ENCODE data around the gene CLSTN2.

The CLSTN2 gene

DNA sequence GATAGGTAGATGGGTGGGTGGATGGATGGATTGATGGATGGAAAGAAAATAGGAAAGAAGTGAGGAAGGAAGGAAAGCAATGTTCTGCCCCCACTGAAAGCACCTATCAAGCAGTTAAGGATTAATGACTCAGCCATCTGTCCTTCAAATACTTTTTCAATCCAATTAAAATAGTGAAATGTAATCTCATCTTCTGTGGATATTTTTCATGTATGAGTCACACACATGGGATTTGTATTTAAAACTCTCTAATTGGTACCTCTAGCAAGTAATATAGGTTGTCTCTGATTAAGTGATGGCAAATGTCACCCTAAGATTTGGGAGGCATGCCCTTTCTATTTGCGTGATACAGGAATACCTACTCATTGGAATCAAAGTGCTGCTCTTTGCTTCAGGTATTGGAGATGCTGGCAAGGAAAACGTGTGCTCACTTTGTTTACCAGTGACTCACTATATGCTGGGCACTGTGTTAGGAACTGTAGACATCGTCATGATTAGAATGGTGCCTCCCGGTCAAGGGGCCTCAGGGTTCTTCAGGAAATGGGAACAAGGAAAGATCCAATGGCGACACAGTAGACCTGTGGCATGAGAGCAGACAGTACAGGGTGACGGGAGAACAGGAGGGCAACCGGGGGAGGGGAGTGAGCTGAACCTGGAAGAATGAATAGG is 230.1 kb downstream of the CLSTN2 start:
- H3K4me3 ChIP-seq, result no peak overlapping the region
- H3K27ac ChIP-seq, result no peak overlapping the region

DNA sequence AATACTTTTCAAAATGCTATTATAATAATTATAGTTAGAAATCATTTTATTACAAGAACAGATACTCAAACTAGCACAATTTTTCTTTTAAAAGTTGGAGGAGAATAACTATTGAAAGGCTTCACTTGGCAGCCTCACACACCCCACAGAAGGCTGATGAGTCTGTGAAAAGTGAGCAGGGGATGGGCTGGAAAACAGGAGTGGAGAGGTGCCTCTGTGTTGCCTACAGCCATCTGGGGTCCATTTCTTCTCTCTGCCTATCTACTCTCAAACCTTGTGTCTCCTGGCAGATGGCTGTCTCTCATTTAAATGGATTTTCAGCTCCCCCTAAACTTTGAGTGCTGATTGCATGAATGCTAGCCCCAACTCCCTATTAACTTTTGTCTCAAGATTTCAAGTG is 230.8 kb downstream of the CLSTN2 start:
- no peak overlapping the region for H3K27ac ChIP-seq
- no peak overlapping the region for H3K4me3 ChIP-seq

DNA sequence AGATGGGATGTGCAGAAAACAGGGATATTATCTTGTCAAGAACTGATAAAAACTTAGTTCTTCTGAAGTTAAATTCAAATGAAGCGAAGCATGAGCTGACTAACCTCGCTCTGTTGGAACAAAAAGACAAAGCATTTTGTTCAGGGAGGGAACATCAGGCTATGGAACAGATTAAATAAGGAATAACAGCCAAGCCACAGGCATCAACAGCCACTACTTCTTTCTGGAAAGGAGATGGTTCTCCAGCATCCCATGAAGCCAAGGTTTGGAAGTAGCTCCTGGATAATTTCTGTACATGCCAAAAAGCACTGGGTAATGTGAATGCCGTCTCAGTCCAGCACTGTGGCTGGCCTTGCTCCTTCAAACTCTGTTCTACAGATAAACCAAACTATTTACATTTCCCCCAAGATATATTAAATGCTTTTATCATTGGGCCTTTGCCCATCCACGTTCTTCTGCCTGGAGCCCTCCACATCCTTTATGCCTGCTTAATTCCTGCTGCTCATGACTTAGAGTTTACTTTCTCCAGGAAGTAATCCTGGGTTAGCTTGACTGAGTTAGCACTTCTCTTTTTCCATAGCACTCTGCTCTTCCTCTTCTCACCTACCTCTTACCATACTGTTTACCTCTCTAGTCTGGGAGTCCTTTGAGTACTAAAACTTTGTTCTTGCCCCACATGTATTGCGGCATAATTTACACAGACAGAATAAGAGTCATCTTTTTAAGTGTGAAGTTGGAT is 232.0 kb downstream of the CLSTN2 start:
- Histone ChIP-seq H3K4me3 (no peak overlapping the region), H3K27ac (no peak overlapping the region)

DNA sequence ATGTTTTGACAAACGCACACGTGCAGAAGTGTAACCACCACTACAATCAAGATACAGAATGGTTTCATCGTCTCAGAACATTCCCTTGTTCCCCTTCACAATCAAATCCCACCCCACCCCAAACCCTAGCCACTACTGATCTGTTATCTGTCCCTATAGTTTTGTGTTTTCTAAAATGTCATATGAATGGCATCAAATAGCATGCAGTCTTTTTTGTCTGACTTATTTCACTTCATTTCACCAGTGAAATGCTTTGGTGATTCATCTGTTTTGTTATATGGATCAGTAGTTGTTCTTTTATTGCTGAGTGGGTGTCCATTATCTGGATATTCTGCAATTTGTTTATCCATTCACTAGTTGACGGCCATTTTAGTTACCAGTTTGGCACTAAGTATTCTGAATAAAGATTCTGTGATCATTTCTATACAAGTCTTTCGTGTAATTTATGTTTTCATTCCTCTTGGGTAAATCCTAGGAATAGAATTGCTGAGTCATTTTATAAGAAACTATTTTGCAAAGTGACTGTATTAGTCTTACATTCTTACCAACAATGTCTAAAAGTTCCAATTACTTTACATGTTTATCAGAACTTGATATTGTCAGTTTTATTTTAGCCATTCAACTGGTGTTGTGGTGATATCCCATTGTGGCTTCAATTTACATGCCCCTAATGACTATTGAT is 232.8 kb downstream of the CLSTN2 start:
- Histone ChIP-seq H3K27ac (no peak overlapping the region), H3K4me3 (no peak overlapping the region)

DNA sequence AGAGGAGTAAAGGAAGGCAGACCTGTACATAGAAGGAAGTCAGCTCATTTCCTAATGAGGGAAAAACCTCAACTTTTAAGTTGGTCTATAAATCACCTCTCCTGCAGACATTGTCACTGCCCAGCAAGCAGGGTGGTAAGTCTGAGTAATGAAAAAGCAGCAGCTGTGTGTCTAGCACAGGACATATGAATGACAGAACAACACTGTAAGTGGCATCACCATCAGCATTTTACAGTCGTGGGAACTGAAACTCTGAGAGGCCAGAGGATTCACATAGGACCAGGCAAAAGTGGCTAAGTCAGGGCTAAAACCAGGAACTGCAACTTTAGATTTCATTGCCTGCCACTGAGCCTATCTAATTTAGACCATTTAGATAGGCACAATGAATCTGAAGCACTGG is 235.6 kb downstream of the CLSTN2 start:
- H3K4me3 ChIP-seq, result no peak overlapping the region
- H3K27ac ChIP-seq, result no peak overlapping the region

DNA sequence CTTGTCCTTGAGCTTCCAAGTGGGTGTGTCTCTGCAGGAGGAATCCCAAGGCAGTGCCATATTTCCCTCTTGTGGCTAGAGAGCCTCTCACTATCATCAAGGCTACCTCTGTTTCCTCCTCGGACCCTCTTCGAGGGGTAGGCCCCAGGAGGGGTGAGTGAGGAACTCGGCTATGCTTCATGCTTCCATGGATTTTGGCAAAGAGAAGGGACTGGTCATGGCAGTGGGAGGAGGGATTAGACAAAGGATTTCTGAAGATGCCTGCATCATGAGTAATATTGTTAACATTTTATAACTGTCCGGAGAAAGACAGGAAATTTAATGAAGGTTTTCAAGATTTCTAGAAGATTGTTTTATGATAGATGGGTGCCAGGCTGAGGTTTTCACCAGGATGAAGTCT is 241.5 kb downstream of the CLSTN2 start:
- Histone ChIP-seq H3K27ac (no peak overlapping the region), H3K4me3 (no peak overlapping the region)

DNA sequence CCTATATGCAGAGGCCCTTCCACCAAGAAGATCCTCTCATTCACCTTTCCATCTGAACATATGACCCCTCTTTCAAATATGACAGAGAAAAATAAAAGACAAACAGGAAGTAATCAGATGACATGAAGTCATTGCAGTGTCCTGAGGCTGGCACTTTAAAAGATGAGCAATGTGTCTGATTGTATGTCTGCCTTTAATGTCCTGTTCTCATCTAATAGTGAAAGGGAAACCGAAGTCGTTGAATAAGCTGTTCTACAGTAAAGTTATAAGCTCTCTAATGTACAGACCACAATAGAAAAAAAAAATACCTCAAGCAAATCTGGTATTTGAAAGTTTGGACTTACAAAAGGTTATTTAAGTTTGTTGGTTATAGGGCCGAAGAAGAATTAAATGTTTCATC is 243.0 kb downstream of the CLSTN2 start:
- Histone ChIP-seq H3K27ac (no peak overlapping the region), H3K4me3 (no peak overlapping the region)

DNA sequence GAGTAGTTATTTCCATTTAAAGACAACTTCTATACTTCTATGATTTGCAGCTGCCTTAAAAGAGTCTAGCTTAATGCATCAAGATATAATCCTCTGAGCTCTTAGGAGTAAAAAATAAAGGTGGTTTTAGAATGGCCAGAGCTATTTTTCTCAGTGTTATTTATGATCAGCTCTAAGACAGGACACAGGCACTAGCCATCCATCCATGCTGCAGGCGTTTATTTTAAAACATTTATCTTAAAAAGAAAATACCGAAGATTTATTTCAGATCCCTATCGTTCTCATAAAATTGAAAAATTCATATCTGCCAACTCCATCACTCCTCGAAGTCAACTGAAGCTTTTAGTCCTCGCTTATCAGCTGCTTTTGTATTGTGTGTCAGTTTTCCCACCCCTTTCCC is 243.5 kb downstream of the CLSTN2 start:
- Histone ChIP-seq H3K27ac (no peak overlapping the region), H3K4me3 (no peak overlapping the region)

DNA sequence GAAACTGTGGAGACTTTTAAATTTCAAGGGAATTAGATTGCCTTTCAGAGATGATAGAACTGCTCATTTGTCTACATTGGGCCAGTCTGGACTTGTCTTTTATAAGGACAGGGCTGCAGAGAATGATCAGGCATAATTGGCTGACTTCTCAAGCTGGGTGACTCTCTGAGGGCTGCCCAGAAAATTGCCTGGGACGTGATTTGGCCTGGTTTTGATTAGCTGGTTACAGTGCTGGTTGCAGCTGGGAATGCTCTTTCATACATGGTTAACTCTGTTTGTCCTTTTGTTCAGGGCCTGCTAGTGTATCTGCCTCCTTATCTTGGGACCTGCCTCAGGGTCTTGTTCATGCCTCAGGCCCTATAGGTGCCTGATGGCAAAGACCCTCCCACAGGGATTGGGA is 245.6 kb downstream of the CLSTN2 start:
- peak overlapping the region in 1 of 21 experiments; percentile 23 for H3K27ac ChIP-seq
- H3K4me3 ChIP-seq, result no peak overlapping the region

DNA sequence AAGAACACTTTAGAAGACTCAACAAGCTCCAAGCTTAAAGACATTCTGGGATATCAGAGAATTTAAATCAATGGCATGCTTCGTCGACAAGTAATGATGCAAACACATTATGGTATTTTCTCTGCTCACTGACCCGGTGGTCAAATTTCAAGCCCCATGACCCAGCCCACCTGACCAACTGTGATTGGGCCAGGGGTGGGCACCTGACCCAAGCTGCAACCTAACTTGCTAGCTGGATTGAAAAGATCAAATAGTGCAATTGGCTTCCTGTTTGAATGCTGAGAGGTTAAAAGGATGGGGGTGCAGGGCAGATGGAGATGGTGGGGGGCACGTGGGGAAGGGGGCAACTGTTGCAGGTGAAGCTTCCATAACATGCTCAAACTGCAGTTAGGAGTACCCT is 250.4 kb downstream of the CLSTN2 start:
- no peak overlapping the region for H3K27ac ChIP-seq
- no peak overlapping the region for H3K4me3 ChIP-seq

DNA sequence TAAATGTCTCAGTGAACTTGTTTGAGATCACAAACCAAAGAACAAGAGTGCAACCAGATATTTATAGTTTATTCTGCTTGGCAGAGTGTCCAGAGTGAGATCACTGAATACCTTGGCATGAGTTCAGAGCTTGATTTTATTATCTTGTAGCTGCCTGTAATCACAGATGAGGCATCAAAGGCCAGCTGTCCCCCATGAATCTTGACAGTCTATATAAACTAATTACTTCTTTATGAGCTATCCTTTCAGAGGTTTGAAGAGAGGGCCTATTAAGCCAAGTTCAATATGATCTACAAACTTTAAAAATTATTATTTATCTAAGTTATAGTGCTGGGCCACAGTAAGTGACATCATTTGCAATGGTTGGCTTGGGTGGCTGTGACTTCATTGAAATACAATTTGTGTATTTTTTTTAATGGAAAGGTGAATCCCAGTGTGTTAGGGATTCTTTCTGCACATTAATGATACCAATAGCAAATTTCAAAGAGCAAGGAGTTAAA is 251.5 kb downstream of the CLSTN2 start:
- H3K4me3 ChIP-seq, result no peak overlapping the region
- H3K27ac ChIP-seq, result no peak overlapping the region

DNA sequence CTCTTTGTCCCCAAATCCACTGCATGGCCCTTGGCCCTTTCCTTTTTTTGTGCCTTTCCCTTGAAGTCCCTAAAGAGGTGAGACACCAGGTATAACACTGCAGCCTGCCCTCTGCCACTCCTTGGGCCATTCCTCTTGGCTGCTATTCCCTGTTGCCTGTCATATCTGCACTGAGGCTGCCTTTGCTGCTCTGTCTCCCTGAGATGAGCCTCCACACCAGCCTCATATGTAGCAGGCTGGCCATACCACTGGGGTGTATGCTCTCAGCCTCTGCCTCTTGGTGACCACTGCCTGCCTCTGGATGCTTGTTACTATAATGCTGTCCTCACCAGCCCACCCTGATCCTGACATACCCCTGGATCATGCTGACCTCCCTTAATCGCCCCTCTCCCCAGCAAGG is 252.0 kb downstream of the CLSTN2 start:
- no peak overlapping the region for H3K27ac ChIP-seq

DNA sequence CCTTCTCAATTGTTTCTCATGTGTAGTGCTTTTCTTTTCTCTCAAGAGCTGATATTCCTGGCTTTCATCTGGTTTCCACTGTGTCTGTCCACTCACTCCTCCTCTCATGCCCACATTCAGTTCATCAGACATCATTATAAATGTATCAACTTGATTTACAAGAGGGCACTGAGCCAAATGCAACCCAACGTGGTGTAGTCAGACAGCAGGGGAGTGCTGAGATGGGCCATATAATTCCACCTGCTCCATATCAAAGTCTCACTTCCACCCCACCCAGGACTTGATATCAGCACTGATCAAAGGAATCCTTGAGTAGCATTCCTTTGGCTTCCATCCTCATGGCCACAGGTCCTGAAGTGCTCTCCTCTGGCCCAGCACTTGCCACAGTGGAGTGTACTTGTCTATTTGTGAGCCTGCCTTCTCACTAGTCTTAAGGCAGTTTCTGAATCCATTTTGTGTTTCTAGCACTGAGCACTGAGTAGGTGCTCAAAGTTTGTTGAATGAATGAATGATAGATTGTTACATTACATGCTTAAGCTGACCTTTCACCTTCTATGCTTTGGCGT is 252.8 kb downstream of the CLSTN2 start:
- H3K27ac ChIP-seq, result no peak overlapping the region
- H3K4me3 ChIP-seq, result no peak overlapping the region

More for the DNA sequence above, 252.0 kb downstream of the CLSTN2 start:
- H3K4me3 ChIP-seq, result no peak overlapping the region

DNA sequence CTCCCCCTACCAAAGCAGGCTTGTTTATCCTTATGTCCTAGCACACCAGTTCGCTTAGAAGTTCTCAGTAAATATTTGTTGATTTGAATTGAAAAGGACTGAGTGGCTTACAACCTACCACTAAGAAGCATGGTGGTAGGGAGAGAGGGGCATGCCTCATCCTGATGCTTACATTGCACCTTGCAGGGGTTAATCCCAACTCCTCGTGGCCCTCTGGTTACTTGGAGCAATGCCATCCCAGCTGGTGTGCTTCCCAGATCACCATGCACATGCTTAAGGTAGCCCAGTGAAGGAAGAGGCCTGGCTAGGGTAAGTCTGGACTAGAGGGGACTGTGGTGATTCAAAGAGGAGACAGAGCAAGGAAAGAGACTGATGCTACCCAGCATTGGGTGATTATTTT is 253.3 kb downstream of the CLSTN2 start:
- H3K4me3 ChIP-seq, result no peak overlapping the region
- no peak overlapping the region for H3K27ac ChIP-seq

DNA sequence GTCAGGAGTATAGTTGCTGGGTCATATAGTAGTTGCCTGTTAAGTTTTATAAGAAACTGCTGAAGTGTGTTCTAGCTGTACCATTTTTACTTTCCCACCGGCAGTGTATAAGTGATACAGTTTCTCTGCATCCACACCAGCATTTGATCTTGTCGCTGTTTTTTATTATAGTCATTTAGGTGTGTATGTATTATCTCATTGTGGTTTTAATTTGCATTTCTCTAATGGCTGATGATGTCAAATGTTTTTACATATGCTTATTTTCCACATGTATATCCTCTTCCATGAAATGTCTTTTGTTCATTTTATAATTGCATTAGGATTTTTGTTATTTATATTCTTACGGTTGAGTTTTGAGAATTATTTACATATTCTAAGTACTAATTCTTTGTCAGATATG is 254.3 kb downstream of the CLSTN2 start:
- no peak overlapping the region for H3K4me3 ChIP-seq
- no peak overlapping the region for H3K27ac ChIP-seq

DNA sequence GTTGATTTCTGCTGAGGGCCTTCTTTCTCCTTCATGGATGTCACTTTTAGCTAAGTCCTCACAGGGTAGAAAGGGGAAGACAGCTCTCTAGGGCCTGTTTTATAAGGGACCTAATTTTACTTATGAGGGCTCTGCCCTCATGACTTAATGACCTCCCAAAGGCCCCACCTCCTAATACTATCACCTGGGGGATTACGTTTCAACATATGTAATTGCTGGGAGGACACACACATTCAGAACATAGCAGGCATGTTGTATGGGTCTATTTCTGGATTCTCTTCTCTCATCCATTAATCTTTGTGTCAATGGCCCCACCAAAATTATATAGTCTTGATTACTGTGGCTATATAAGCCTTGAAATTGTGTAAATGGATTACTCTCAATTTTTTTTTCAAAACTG is 255.0 kb downstream of the CLSTN2 start:
- Histone ChIP-seq H3K4me3 (no peak overlapping the region), H3K27ac (no peak overlapping the region)

DNA sequence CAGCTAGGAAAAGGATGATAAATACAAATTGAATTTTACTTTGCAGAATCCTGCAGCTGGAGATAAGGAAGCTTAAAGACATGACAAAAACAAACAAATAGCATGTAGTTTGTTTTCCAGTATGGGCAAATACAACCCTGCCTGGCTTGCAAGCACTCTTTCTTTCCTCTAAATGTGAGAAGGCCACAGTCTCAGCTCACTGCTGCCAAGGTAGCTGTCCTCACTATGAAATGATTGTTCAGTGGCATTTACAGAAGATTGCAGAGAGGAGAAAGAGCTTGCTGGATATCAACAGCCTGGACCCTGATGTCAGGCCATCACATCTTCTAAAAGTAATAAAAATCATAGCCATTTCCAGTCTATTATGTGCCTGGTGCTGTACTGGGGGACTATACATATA is 262.0 kb downstream of the CLSTN2 start:
- Histone ChIP-seq H3K4me3 (no peak overlapping the region), H3K27ac (no peak overlapping the region)

DNA sequence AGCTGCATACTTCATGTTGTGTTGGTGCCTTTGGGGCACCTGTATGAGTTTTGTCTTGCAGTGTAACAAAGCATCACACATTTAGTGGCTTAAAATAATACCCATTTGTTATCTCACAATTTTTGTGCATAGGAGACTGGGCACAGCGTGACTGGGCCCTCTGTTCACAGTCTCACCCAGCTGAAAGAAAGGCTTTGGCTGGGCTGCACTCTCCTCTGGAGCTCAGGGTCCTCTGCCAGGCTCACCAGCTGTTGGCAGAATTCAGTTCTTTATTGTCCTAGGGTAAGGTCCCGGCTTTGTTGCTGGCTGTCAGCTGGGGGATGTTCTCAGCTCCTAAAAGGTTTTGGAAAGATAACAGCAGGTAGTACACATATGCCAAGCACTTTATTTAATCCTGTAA is 263.3 kb downstream of the CLSTN2 start:
- Histone ChIP-seq H3K27ac (no peak overlapping the region), H3K4me3 (no peak overlapping the region)

DNA sequence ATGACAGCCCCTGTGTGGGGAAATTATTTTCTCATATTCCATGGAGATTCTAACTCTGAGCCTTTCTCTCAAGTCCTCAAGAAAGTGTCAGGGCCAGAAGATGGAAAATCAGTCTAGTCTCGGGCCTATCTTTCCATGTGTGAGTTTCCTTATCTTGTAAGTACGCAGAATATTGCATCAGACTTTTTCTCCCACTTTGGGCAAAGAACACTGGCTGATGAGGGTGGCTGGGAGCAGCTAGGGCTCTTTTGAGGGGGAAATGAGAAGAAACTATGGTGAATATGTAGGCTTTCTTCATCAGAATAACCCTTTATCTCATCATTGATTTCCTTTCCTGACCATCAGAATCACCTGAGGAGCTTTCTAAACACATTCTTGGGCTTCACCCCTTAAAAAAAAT is 264.0 kb downstream of the CLSTN2 start:
- H3K4me3 ChIP-seq, result no peak overlapping the region
- H3K27ac ChIP-seq, result no peak overlapping the region

DNA sequence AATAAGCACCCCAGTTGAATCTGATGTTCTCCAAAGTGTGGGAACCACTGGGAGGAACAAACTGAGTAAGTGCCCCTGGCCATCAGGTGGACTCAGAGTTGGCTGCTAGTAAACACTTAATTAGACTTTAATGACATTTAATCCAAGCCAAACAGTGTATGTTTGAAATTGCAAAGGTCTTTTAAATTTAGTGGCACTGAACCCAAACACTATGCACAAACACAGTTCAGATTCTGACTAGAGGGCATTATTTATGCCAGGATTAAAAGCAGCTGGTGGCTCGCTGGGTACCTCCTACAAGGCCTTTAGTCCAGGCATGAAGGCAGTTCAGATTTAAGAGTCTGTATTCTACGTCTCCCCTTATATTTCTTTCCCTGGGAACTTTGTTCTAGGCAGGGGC is 264.8 kb downstream of the CLSTN2 start:
- no peak overlapping the region for H3K27ac ChIP-seq
- no peak overlapping the region for H3K4me3 ChIP-seq

DNA sequence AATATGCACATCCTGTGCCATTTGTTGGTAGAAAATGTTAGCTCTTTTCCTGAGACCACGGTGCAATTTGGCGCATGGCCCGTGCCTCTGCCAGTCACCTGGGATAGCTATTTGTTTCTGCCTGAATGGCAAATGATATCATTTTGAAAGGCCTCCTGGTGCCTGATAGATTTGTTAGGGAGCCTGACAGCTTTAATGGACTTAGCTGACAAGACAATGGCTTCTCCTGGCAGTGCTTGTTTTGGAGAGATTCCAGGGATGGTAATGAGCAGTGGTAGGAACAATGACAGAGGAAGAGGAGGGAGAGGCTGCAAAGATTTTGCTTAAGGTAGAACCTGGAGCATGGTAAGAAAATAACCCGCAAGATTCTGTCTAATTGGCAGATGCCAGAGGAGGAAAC is 268.5 kb downstream of the CLSTN2 start:
- H3K4me3 ChIP-seq, result no peak overlapping the region
- H3K27ac ChIP-seq, result no peak overlapping the region

All from skin epidermis (tissue), 12 donors.